ENCODE data around the gene PRKRA. TPM values are rescaled to one million over a fixed set of nuclear protein-coding genes. Genes with fewer than 3 reads are reported as not detected.

Gene PRKRA
- total RNA-seq, 2 experiments from 2014 or later = 41.2 to 41.8 TPM

- H3K9me3 Mint-ChIP-seq (ENCODE audit: insufficient read depth) = no peaks in the 10 kb centered on the region
- POLR2A ChIA-PET = interaction anchor here (1.1 to 1.8 kb wide), 2 partner anchors 18 to 19 kb away, joined by 5 to 13 read pairs; no protein-coding TSS in a partner anchor
- no peaks in the 10 kb centered on the region for H3K36me3 Mint-ChIP-seq (ENCODE audit: low read depth)
- H3K4me3 Mint-ChIP-seq = no peak overlapping the region
- no peak overlapping the region for H3K27ac Mint-ChIP-seq
- no peak for ATAC-seq
- no peak for DNase-seq
- CTCF ChIA-PET = interaction anchor here (1.0 to 10.4 kb wide), 10 partner anchors 9 to 283 kb away, joined by 3 to 179 read pairs (median 10); partner anchors contain the start of genes PJVK, PRKRA and RBM45
- H3K27me3 Mint-ChIP-seq (ENCODE audit: low read depth) = peaks cover 28% of the 10 kb centered on the region
- peaks cover 4% of the 10 kb centered on the region for H3K4me1 Mint-ChIP-seq (ENCODE audit: low read depth)
Observed at GRCh38 chr2:178394859-178395258, 56.1 kb downstream of the PRKRA start.

GRCh38 chr2:178392215-178392614, 58.8 kb downstream of the PRKRA start:
- ChIA-PET POLR2A (interaction anchor here (1.0 kb wide), 1 partner anchor 23 kb away, joined by 4 read pairs; no protein-coding TSS in a partner anchor), CTCF (interaction anchor here (2.0 to 10.4 kb wide), 3 partner anchors 13 to 27 kb away, joined by 5 to 179 read pairs (median 11); no protein-coding TSS in a partner anchor)
- Mint-ChIP-seq H3K4me3 (no peak overlapping the region), H3K36me3 (ENCODE audit: low read depth) (no peaks in the 10 kb centered on the region), H3K9me3 (ENCODE audit: insufficient read depth) (no peaks in the 10 kb centered on the region), H3K27ac (no peak overlapping the region), H3K4me1 (ENCODE audit: low read depth) (peaks cover 5% of the 10 kb centered on the region), H3K27me3 (ENCODE audit: low read depth) (peaks cover 33% of the 10 kb centered on the region)
- DNase-seq (no peak), ATAC-seq (no peak)

GRCh38 chr2:178391701-178392100, 59.3 kb downstream of the PRKRA start:
- POLR2A ChIA-PET = interaction anchor here (1.0 kb wide), 1 partner anchor 23 kb away, joined by 4 read pairs; no protein-coding TSS in a partner anchor
- DNase-seq = no peak
- no peaks in the 10 kb centered on the region for H3K36me3 Mint-ChIP-seq (ENCODE audit: low read depth)
- ATAC-seq = no peak
- no peaks in the 10 kb centered on the region for H3K9me3 Mint-ChIP-seq (ENCODE audit: insufficient read depth)
- H3K27ac Mint-ChIP-seq = no peak overlapping the region
- H3K4me3 Mint-ChIP-seq = no peak overlapping the region
- H3K4me1 Mint-ChIP-seq (ENCODE audit: low read depth) = peaks cover 6% of the 10 kb centered on the region
- CTCF ChIA-PET = interaction anchor here (2.0 to 10.4 kb wide), 3 partner anchors 13 to 28 kb away, joined by 5 to 179 read pairs (median 11); no protein-coding TSS in a partner anchor
- H3K27me3 Mint-ChIP-seq (ENCODE audit: low read depth) = peaks cover 31% of the 10 kb centered on the region

GRCh38 chr2:178388287-178388686, 62.7 kb downstream of the PRKRA start:
- peaks cover 6% of the 10 kb centered on the region for H3K4me1 Mint-ChIP-seq (ENCODE audit: low read depth)
- POLR2A ChIA-PET = no interaction called here
- H3K27ac Mint-ChIP-seq = no peak overlapping the region
- H3K36me3 Mint-ChIP-seq (ENCODE audit: low read depth) = no peaks in the 10 kb centered on the region
- DNase-seq = no peak
- H3K4me3 Mint-ChIP-seq = no peak overlapping the region
- CTCF ChIA-PET = no interaction called here
- no peaks in the 10 kb centered on the region for H3K9me3 Mint-ChIP-seq (ENCODE audit: insufficient read depth)
- peaks cover 17% of the 10 kb centered on the region for H3K27me3 Mint-ChIP-seq (ENCODE audit: low read depth)
- ATAC-seq = no peak

GRCh38 chr2:178386986-178387597, 63.9 kb downstream of the PRKRA start:
- ChIA-PET CTCF (interaction anchor here (0.7 kb wide), 1 partner anchor 28 kb away, joined by 3 read pairs; no protein-coding TSS in a partner anchor), POLR2A (no interaction called here)
- no peak overlapping the region for H3K4me3 Mint-ChIP-seq
- H3K36me3 Mint-ChIP-seq (ENCODE audit: low read depth) = no peaks in the 10 kb centered on the region
- H3K27me3 Mint-ChIP-seq (ENCODE audit: low read depth) = peaks cover 10% of the 10 kb centered on the region
- no peak for ATAC-seq
- peaks cover 6% of the 10 kb centered on the region for H3K4me1 Mint-ChIP-seq (ENCODE audit: low read depth)
- no peak for DNase-seq
- no peak overlapping the region for H3K27ac Mint-ChIP-seq
- no peaks in the 10 kb centered on the region for H3K9me3 Mint-ChIP-seq (ENCODE audit: insufficient read depth)

- ATAC-seq (no peak), DNase-seq (no peak)
- no peak overlapping the region for H3K4me3 Mint-ChIP-seq
- POLR2A ChIA-PET = no interaction called here
- H3K27me3 Mint-ChIP-seq (ENCODE audit: low read depth) = peaks cover 6% of the 10 kb centered on the region
- H3K36me3 Mint-ChIP-seq (ENCODE audit: low read depth) = no peaks in the 10 kb centered on the region
- H3K9me3 Mint-ChIP-seq (ENCODE audit: insufficient read depth) = no peaks in the 10 kb centered on the region
- CTCF ChIA-PET = interaction anchor here (0.7 to 1.7 kb wide), 2 partner anchors 9 to 10 kb away, joined by 3 to 10 read pairs; no protein-coding TSS in a partner anchor
- peaks cover 6% of the 10 kb centered on the region for H3K4me1 Mint-ChIP-seq (ENCODE audit: low read depth)
- no peak overlapping the region for H3K27ac Mint-ChIP-seq
Observed at GRCh38 chr2:178385595-178386148, 65.3 kb downstream of the PRKRA start.

GRCh38 chr2:178383718-178384117, 67.3 kb downstream of the PRKRA start:
- ATAC-seq (no peak), DNase-seq (no peak)
- no peak overlapping the region for H3K4me3 Mint-ChIP-seq
- H3K27me3 Mint-ChIP-seq (ENCODE audit: low read depth) = peaks cover 11% of the 10 kb centered on the region
- ChIA-PET CTCF (no interaction called here), POLR2A (no interaction called here)
- no peaks in the 10 kb centered on the region for H3K36me3 Mint-ChIP-seq (ENCODE audit: low read depth)
- H3K9me3 Mint-ChIP-seq (ENCODE audit: insufficient read depth) = no peaks in the 10 kb centered on the region
- peaks cover 6% of the 10 kb centered on the region for H3K4me1 Mint-ChIP-seq (ENCODE audit: low read depth)
- H3K27ac Mint-ChIP-seq = no peak overlapping the region

Other genes with a start within 250 kb of the PRKRA start
- under 1 TPM; 0.50 to 0.99 TPM for gene PJVK, start 203 bp upstream of the PRKRA start, total RNA-seq
- gene FKBP7, start 27.4 kb upstream of the PRKRA start, total RNA-seq = 1 to 10 TPM; 2.6 to 3.6 TPM
- 10 to 100 TPM; 22.3 to 23.1 TPM for gene PLEKHA3, start 29.3 kb upstream of the PRKRA start, total RNA-seq